ENCODE results near the gene ATP2A1. TPM values are rescaled to one million over a fixed set of nuclear protein-coding genes. Genes with fewer than 3 reads are reported as not detected.

The ATP2A1 gene
- total RNA-seq = 0.44 and 0.99 TPM in 2 replicates

DNA sequence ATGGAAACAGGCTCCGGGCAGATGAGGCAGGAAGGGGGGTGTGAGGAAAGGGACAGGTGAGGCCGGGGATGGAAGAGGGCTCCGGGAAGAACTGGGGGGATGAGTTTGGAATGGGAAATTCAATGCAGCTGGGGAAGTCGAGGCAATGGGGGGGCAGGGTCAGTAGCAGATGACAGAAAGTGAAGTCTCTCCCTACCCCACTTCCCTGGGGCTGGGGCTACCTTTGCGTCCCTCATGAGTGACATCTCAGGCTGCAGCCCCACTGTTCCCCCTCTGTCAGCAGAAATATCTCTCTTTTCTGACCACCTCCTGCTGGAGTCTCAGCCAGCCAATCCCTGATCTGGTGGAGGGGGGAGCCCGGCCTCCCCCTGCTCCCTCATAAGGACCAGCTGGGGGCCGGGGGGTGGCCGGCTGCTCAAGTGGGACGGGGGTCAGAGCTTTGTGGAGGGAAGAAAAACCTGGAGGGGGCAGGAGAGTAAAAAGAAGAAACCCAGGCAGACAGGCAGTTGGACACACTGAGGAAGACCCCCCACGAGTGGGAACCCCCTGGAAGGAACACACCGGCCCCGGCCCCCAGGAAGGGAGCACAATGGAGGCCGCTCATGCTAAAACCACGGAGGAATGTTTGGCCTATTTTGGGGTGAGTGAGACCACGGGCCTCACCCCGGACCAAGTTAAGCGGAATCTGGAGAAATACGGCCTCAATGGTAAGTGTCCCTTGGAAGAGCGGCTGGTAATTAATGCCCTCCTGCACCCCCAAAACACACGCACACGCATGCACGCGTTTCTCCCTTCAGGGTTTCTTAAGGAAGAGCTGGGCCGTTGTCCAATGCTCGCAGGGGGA is at the start of gene ATP2A1:
Gene ATP2A1 (plus strand): TSS at position 406 of the 844 bp plus-strand sequence. CDS start 184 bp downstream, at position 590.

DNA sequence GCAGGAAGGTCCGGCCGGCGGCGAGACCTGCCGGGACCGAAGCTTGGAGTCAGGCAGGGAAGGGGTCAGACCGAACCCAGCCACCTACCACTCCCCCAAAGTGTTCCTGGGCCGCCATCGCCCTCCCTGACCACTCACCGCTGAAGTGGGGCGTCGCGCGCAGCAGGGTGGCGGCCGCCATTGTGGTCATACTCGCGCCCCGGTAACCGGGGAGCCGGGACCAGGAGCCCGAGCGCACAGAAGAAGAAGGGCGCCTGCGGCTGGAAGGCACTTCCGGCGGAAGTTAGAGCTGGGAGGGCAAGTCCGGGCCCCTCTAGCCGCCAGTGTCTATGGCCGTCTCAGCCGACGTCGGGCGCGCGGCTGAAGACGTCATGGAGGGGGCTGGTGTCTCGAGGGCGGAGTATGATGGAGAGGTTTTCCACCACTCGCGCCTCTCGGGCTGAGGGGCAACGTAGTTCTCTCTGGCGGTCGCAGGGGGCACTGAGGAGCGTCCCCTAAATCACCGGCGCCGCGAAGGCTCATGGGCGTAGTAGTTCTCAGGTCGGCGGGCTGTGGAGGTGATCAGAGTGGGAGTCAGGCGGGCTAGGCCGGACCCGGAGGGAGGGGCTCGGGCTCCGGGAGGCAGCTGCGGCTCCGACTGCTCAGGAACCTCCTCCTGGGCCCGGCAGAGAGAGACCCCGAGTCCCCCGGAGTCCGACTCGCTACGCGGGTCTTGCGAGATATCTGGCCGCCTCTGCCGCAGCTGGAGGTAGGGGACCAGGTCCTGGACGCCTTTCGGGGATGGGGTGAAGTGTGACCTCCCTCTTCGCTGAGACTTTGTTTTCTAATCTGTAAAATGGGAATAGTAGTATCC is 32.0 kb upstream of the ATP2A1 start, which contains the start of gene TUFM:
Gene TUFM (minus strand): TSS at position 269 of the 853 bp plus-strand sequence. CDS start 79 bp downstream, at position 190.

DNA sequence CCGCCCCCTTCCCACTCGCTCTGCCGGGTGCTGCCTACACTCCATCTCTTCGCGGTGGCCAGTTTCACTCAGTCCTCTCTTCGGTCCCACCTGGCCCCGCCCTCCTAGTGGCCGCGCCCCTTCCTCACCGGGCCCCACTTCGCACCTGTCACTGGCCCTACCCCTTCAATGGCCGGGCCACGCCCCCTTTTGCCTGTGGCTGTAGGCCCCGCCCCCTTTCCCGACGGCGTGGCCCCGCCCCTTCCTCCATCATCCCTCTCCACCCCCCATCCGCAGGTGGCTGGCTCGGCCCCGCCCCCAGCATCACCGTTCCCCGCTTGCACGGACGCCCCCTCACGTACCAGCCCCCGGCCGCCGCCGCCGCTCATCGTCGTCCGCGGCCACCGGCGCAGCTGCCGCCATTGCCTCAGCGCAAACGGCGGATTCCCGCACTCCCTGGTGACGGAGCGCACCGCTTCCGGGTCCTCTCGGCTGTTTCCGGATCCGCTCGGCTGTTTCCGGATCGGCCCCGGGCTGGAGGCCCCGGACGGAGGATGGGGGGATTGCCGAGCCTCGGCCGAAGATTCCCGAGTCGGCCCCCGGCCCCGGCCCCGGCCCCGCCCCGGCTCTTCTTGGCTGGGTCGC is 46.6 kb downstream of the ATP2A1 start, which contains the start of gene RABEP2:
Gene RABEP2 (minus strand): TSS at position 477 of the 624 bp plus-strand sequence. CDS start 75 bp downstream, at position 402.

DNA sequence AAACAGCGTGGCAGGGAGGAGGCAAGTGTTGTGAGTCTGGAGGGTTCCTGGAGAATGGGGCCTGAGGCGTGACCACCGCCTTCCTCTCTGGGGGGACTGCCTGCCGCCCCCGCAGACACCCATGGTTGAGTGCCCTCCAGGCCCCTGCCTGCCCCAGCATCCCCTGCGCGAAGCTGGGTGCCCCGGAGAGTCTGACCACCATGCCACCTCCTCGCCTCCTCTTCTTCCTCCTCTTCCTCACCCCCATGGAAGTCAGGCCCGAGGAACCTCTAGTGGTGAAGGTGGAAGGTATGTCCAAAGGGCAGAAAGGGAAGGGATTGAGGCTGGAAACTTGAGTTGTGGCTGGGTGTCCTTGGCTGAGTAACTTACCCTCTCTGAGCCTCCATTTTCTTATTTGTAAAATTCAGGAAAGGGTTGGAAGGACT is 53.5 kb downstream of the ATP2A1 start, which contains the start of gene CD19:
Gene CD19 (plus strand): TSS at position 171 of the 425 bp plus-strand sequence. CDS start 30 bp downstream, at position 201.

DNA sequence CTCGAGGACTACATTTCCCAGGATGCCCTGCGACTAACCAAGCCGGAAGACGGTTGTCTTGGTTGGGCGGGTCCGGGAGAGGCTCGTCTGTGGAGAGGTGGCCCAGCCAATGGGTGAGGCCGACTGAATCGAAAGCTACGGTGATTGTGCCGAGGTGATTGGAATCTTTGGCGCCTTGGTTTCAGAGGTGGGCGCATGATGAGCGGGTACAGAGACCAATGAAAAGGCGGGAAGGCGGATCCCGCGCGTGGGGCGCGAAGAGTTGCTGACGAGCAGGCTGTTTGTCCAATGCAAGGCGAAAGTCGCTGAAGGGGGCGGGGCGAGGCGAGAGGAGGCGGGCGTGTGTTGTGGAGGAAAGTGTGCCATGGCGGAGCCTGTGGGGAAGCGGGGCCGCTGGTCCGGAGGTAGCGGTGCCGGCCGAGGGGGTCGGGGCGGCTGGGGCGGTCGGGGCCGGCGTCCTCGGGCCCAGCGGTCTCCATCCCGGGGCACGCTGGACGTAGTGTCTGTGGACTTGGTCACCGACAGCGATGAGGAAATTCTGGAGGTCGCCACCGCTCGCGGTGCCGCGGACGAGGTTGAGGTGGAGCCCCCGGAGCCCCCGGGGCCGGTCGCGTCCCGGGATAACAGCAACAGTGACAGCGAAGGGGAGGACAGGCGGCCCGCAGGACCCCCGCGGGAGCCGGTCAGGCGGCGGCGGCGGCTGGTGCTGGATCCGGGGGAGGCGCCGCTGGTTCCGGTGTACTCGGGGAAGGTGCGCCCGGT is 72.5 kb downstream of the ATP2A1 start, which contains the start of gene NFATC2IP:
Gene NFATC2IP (plus strand): TSS at position 290 of the 762 bp plus-strand sequence. CDS start 75 bp downstream, at position 365.

Other genes with a start within 250 kb of the ATP2A1 start
- gene NPIPB8, start 240.4 kb upstream of the ATP2A1 start, total RNA-seq = 0.15 TPM in 1 of 2 replicates, not detected in the other
- gene EIF3C, start 167.0 kb upstream of the ATP2A1 start, total RNA-seq = 116 and 191 TPM in 2 replicates
- 2.0 and 3.2 TPM in 2 replicates for gene NPIPB9, start 126.7 kb upstream of the ATP2A1 start, total RNA-seq
- 48.0 and 50.9 TPM in 2 replicates for gene ATXN2L, start 55.5 kb upstream of the ATP2A1 start, total RNA-seq
- gene TUFM, start 32.1 kb upstream of the ATP2A1 start, total RNA-seq = 128 and 129 TPM in 2 replicates
- 16.3 and 20.2 TPM in 2 replicates for gene SH2B1, start 14.6 kb upstream of the ATP2A1 start, total RNA-seq
- 32.4 and 42.8 TPM in 2 replicates for gene RABEP2, start 46.8 kb downstream of the ATP2A1 start, total RNA-seq
- not detected in 2 replicates for gene CD19, start 53.5 kb downstream of the ATP2A1 start, total RNA-seq
- 19.0 and 22.5 TPM in 2 replicates for gene NFATC2IP, start 72.4 kb downstream of the ATP2A1 start, total RNA-seq
- 34.8 and 64.7 TPM in 2 replicates for gene SPNS1, start 96.3 kb downstream of the ATP2A1 start, total RNA-seq
- 0.99 and 1.5 TPM in 2 replicates for gene LAT, start 106.6 kb downstream of the ATP2A1 start, total RNA-seq

Measured in smooth muscle cell of trachea (primary cell).